Kidney (tissue), 14 donors: ENCODE results near the gene AGPS. TPM values are rescaled to one million over a fixed set of nuclear protein-coding genes. Genes with fewer than 3 reads are reported as not detected.

Experiments used
- DNase-seq, 5 donors: peaks; one replicate each; pipeline ENCODE4 v3.0.0-alpha.2; 2013 to 2020
- FAIRE-seq: peaks from 2 replicates; lab custom pipeline; 2012; peaks lifted over from hg19 to GRCh38; lab: Jason Lieb, UNC
- H3K27ac ChIP-seq, 2 donors: one replicate each; pipeline ENCODE4 v1.7.0; 2013; ENCODE audit warnings: low read depth in 2 of 2, low read length in 2 of 2, inconsistent platforms in 1 of 2
- H3K27me3 ChIP-seq: one replicate; pipeline ENCODE4 v1.7.1; 2013; ENCODE audit warnings: low read length, inconsistent platforms; ENCODE audit not compliant: control insufficient read depth, insufficient read depth
- H3K36me3 ChIP-seq, 3 donors: one replicate each; pipeline versions ENCODE4 v1.7.0 to v1.7.1; 2013; ENCODE audit warnings: low read length in 3 of 3, control low read depth in 1 of 3, inconsistent platforms in 1 of 3; ENCODE audit not compliant: insufficient read depth in 3 of 3, control insufficient read depth in 2 of 3
- H3K4me1 ChIP-seq, 3 donors: one replicate each; pipeline versions ENCODE4 v1.7.0 to v1.7.1; 2013; ENCODE audit warnings: low read length in 3 of 3, inconsistent platforms in 1 of 3, low read depth in 1 of 3; ENCODE audit not compliant: control insufficient read depth in 2 of 3, insufficient read depth in 2 of 3
- H3K4me3 ChIP-seq, 3 donors: one replicate each; pipeline versions ENCODE4 v1.7.0 to v1.8.1; 2013; ENCODE audit warnings: low read length in 3 of 3, control low read depth in 1 of 3, inconsistent platforms in 1 of 3
- H3K9ac ChIP-seq, 3 donors: one replicate each; pipeline versions ENCODE4 v1.7.0 to v1.7.1; 2013; ENCODE audit warnings: low read length in 3 of 3, control low read depth in 1 of 3, inconsistent platforms in 1 of 3
- H3K9me3 ChIP-seq, 3 donors: one replicate each; pipeline versions ENCODE4 v1.7.0 to v1.7.1; 2013; ENCODE audit warnings: low read length in 3 of 3, control low read depth in 1 of 3, inconsistent platforms in 1 of 3; ENCODE audit not compliant: control insufficient read depth in 2 of 3, insufficient read depth in 1 of 3
- intact Hi-C: fragments of 100-400 bp; cut with DNase I; formaldehyde crosslinking; loops from one replicate; pipeline ENCODE4 v1.11.1; 2022
- polyA plus RNA-seq: library from polyadenylated mRNA; stranded (reverse); fragments of 350-450 nt; fragmentation: Illumina TruSeq; extraction: RNeasy Lipid Tissue Mini Kit (QIAGEN cat#74804); gene quantifications from one replicate; pipeline ENCODE4 v1.2.3, GENCODE V29; 2014; ENCODE audit warnings: low read depth, low replicate concordance; ENCODE audit not compliant: insufficient read depth
- total RNA-seq: library from RNA; stranded (reverse); fragmentation: NEBNext Ultra II Directional; extraction: Animal tissue kit (Norgen Biotek cat#: 25700); gene quantifications from one replicate; pipeline ENCODE4 v1.2.1, GENCODE V29; 2021
- TF ChIP-seq, protein P1 (sequence below): IDR thresholded peaks from 3 replicates; pipeline ENCODE4 v1.5.1; 2012; ENCODE audit warnings: mild to moderate bottlenecking, moderate library complexity, borderline replicate concordance; ENCODE audit not compliant: insufficient read depth; ENCODE audit errors: extremely low read depth
- donor health status: control.
- donor health status: control.
- donor health status: control.
- donor health status: control.
- donor health status: control.
- donor health status: DM: yes; HTN: yes; CAD: no.
- donor health status: Normal renal cell carcinoma (clear cell type).

AGPS gene
- total and polyA plus RNA-seq, 2 donors from 2014 or later = 7.9 to 45.7 TPM

DNA sequence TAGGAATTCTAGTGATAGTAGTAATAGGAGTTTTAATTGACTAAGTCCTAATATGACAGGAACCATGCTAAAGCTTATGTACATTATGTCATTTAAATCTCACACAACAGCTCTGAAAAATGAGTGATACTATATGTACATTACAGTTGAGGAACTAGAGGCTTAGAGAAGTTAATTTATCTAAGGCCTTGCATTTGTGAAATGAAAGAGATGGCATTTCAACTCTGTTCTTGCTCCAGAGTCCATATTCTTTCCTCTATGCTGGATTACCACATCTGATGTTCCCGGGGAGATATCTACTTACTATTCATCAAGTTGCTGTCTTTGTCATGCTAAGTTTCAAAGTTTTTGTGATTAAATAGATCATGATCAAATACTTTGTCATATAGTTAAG, 5.7 kb downstream of the AGPS start:
- Histone ChIP-seq H3K36me3 (no peaks in the 10 kb centered on the region), H3K27ac (no peak overlapping the region), H3K9me3 (no peaks in the 10 kb centered on the region), H3K27me3 (no peaks in the 10 kb centered on the region), H3K4me1 (peaks cover 3 to 14% (median 8%) of the 10 kb centered on the region in 3 donors), H3K4me3 (no peak overlapping the region), H3K9ac (no peak overlapping the region)
- TF ChIP-seq, protein P1, sequence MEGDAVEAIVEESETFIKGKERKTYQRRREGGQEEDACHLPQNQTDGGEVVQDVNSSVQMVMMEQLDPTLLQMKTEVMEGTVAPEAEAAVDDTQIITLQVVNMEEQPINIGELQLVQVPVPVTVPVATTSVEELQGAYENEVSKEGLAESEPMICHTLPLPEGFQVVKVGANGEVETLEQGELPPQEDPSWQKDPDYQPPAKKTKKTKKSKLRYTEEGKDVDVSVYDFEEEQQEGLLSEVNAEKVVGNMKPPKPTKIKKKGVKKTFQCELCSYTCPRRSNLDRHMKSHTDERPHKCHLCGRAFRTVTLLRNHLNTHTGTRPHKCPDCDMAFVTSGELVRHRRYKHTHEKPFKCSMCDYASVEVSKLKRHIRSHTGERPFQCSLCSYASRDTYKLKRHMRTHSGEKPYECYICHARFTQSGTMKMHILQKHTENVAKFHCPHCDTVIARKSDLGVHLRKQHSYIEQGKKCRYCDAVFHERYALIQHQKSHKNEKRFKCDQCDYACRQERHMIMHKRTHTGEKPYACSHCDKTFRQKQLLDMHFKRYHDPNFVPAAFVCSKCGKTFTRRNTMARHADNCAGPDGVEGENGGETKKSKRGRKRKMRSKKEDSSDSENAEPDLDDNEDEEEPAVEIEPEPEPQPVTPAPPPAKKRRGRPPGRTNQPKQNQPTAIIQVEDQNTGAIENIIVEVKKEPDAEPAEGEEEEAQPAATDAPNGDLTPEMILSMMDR = no peak
- FAIRE-seq = peak; percentile 30
- DNase-seq = no peak
- intact Hi-C loops = no loop called here

DNA sequence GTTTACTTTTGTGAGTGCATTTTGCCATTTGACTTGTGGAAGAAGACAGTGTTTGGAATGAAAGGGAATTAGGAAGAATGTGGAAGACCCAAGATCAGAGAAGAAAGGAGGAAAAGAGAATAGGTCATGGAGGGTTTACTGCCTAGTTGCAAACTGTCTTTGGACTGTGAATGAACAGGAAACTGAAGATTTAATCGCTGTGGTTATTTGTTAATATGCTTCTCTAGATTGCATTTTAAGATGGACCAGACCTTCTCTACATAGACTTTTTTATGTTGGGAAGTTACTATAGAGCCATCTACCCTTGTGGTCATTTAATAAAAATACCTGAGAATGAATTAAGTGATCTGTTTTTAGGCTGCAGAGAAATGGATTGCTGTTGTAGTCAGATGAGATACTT, 6.2 kb downstream of the AGPS start:
- H3K4me3 ChIP-seq = no peak overlapping the region
- DNase-seq = no peak
- TF ChIP-seq, protein P1 = no peak
- peaks cover 3 to 14% (median 8%) of the 10 kb centered on the region in 3 donors for H3K4me1 ChIP-seq
- no peak overlapping the region for H3K9ac ChIP-seq
- intact Hi-C loops = no loop called here
- H3K27ac ChIP-seq = no peak overlapping the region
- no peak for FAIRE-seq
- no peaks in the 10 kb centered on the region for H3K36me3 ChIP-seq
- no peaks in the 10 kb centered on the region for H3K9me3 ChIP-seq
- no peaks in the 10 kb centered on the region for H3K27me3 ChIP-seq

DNA sequence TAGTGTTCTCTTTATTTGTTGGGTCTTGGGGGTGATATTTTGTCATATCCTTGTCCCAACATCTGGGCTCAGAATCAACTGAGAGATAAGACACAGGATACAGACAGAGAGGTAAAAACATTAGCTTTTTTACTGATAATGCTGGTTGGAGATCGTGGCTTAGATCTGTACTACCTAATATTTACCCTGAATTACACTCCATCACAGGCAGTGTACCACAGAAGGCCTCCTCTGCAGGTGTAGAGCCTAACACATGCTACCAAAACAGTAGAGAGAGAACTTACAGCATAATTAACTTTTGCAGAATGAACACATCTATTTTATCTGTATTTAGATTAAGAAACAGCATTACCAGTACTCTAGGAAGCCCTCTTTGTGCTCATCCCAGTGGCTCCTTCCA, 6.8 kb downstream of the AGPS start:
- Histone ChIP-seq H3K4me3 (no peak overlapping the region), H3K9ac (no peak overlapping the region), H3K4me1 (peaks cover 3 to 14% (median 7%) of the 10 kb centered on the region in 3 donors), H3K27ac (no peak overlapping the region), H3K27me3 (no peaks in the 10 kb centered on the region), H3K9me3 (no peaks in the 10 kb centered on the region), H3K36me3 (no peaks in the 10 kb centered on the region)
- TF ChIP-seq, protein P1 = no peak
- FAIRE-seq = no peak
- intact Hi-C loops = no loop called here
- no peak for DNase-seq

DNA sequence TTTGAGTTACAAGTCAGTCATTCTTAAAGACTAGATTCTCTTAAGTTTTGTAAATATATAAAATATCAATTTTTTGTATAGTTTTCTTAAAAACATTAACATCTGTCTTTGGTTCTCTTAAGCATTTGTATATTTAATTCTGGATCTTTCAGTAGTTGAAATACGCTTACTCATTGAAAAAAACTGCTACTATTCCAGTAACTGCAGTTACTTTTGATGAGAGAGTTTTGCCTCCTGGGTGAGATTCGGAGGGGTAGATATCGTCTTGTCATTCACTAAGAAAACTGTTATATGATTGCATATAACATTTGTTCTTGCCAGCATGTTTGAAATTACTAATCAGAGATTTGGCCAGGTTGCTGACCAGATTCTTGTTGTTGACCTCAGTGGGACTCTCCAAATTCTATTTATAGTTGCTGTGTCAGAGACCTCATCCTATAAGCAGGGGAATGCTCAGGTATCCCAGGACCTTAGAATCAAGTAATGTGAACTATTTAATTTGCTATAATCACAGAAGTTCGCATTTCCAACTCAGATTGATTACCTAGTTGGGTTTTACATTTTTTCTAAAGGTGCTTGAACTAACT, 7.9 kb downstream of the AGPS start:
- no peaks in the 10 kb centered on the region for H3K9me3 ChIP-seq
- H3K4me3 ChIP-seq = no peak overlapping the region
- no peak overlapping the region for H3K9ac ChIP-seq
- no peak overlapping the region for H3K27ac ChIP-seq
- FAIRE-seq = no peak
- H3K4me1 ChIP-seq = peaks cover 3 to 17% (median 8%) of the 10 kb centered on the region in 3 donors
- no peaks in the 10 kb centered on the region for H3K27me3 ChIP-seq
- no peaks in the 10 kb centered on the region for H3K36me3 ChIP-seq
- TF ChIP-seq, protein P1 = no peak
- intact Hi-C loops = no loop called here
- DNase-seq = no peak
